ENCODE measurements around the gene RHOG. TPM values are rescaled to one million over a fixed set of nuclear protein-coding genes. Genes with fewer than 3 reads are reported as not detected.

Gene RHOG
- total RNA-seq, 1 donor from 2014 or later = 23.1 TPM

DNA sequence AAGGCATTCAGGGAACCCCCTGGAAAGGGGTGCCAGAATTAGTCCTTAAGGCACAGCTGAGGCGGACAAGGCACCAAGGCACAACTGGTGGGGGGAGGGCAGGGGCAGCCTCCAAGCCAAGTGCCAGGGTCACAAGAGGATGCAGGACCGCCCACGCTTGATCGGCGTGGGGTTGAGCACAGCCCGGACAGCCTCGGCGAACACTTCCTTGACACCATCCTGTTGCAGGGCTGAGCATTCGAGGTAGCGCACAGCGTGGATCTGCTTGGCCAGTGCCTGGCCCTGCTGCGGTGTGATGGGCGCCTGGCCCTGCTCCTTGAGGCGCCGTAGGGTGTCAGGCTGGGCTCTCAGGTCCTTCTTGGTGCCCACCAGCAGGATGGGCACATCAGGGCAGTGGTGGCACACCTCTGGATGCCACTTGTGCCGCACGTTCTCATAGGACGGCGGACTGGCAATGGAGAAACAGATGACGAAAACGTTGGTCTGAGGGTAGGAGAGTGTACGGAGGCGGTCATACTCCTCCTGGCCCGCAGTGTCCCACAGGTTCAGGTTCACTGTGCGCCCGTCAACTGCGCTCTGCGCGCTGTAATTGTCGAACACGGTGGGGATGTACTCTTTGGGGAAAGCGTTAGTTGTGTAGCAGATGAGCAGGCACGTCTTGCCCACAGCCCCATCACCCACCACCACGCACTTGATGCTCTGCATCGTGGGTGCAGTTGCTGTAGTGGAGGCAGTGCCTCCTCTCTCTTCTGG lies 13.1 kb downstream of the RHOG start:
- Histone ChIP-seq H3K4me1 (peaks cover 21% of the 10 kb centered on the region), H3K27me3 (ENCODE audit: low read depth) (no peaks in the 10 kb centered on the region), H3K27ac (replicated peaks) (no peak overlapping the region), H3K4me3 (no peak overlapping the region), H3K9me3 (replicated peaks) (no peaks in the 10 kb centered on the region), H3K36me3 (peaks cover 45% of the 10 kb centered on the region)
- intact Hi-C loops (cut with micrococcal nuclease) = no loop called here
- TF ChIP-seq, protein P1, sequence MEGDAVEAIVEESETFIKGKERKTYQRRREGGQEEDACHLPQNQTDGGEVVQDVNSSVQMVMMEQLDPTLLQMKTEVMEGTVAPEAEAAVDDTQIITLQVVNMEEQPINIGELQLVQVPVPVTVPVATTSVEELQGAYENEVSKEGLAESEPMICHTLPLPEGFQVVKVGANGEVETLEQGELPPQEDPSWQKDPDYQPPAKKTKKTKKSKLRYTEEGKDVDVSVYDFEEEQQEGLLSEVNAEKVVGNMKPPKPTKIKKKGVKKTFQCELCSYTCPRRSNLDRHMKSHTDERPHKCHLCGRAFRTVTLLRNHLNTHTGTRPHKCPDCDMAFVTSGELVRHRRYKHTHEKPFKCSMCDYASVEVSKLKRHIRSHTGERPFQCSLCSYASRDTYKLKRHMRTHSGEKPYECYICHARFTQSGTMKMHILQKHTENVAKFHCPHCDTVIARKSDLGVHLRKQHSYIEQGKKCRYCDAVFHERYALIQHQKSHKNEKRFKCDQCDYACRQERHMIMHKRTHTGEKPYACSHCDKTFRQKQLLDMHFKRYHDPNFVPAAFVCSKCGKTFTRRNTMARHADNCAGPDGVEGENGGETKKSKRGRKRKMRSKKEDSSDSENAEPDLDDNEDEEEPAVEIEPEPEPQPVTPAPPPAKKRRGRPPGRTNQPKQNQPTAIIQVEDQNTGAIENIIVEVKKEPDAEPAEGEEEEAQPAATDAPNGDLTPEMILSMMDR (IDR thresholded peaks at IDR 0.05; ENCODE audit: borderline replicate concordance) = no peak
- no peak for DNase-seq

DNA sequence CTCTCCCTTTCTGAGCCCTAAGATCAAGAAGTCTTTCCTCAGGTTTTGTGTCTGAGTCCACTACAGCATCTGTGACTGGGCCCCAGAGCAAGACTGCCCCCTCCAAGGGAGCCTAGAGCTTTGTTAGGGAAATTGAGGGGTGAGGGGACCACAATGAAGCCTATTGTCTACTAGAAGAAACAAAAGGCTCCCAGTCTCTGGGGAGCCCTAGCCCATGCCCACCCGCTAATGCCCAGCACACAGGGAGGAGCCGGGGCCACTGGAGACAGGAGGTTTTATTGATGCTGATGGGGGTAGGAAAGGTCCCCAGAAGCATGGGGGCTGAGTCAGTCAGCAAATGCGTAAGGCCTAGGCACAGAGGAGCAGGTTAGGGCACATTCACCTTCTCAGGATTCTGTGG lies 14.0 kb downstream of the RHOG start:
- intact Hi-C loops (cut with micrococcal nuclease) = no loop called here
- Histone ChIP-seq H3K27me3 (ENCODE audit: low read depth) (no peaks in the 10 kb centered on the region), H3K4me1 (peaks cover 13% of the 10 kb centered on the region), H3K27ac (replicated peaks) (no peak overlapping the region), H3K36me3 (peaks cover 45% of the 10 kb centered on the region), H3K4me3 (no peak overlapping the region), H3K9me3 (replicated peaks) (no peaks in the 10 kb centered on the region)
- no peak for DNase-seq
- TF ChIP-seq, protein P1 (IDR thresholded peaks at IDR 0.05; ENCODE audit: borderline replicate concordance) = no peak

DNA sequence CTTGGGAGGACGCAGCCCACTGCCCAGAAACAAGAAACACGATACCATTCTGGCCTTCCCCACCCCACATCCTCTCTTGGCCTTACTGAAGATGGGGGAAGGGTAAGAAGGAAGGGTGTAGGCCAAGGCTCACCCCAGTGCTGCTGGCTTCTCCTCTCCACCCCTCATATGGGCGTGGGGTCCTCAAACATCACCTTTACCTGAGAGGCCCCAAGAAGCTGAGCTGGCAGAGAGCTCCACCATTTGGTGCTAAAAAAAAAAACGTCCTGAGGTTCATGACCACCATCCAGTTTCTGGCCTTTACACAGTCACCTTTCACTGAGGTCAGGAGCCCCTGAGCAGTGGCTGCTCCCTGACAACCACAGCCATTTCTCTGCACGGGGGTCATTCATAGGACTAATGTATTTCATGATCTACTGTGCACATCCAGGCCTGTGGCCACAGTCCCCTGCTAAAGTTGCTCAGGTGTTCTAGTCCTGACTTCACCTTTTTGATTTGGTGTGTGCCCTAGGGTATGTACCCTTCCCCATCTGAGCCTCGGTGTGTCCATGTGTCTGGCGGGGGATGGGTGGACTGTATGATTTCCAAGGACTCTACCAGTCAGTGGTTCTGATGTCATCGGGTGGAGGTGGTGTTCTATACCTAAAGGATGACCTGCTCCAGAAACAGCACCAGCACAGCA lies 15.1 kb downstream of the RHOG start:
- no peaks in the 10 kb centered on the region for H3K9me3 ChIP-seq (replicated peaks)
- no peak overlapping the region for H3K4me3 ChIP-seq
- H3K36me3 ChIP-seq = peaks cover 44% of the 10 kb centered on the region
- intact Hi-C loops (cut with micrococcal nuclease) = no loop called here
- TF ChIP-seq, protein P1 (IDR thresholded peaks at IDR 0.05; ENCODE audit: borderline replicate concordance) = no peak
- no peaks in the 10 kb centered on the region for H3K27me3 ChIP-seq (ENCODE audit: low read depth)
- H3K4me1 ChIP-seq = peaks cover 1% of the 10 kb centered on the region
- H3K27ac ChIP-seq (replicated peaks) = no peak overlapping the region
- DNase-seq = no peak

GRCh38 chr11:3824714-3825472 lies 15.9 kb downstream of the RHOG start:
- H3K9me3 ChIP-seq (replicated peaks) = no peaks in the 10 kb centered on the region
- no peak overlapping the region for H3K4me3 ChIP-seq
- H3K36me3 ChIP-seq = peaks cover 37% of the 10 kb centered on the region
- no peaks in the 10 kb centered on the region for H3K4me1 ChIP-seq
- TF ChIP-seq, protein P1 (IDR thresholded peaks at IDR 0.05; ENCODE audit: borderline replicate concordance) = peak; percentile 70
- peak; percentile 58 for DNase-seq
- H3K27ac ChIP-seq (replicated peaks) = no peak overlapping the region
- no peaks in the 10 kb centered on the region for H3K27me3 ChIP-seq (ENCODE audit: low read depth)
- intact Hi-C loops (cut with micrococcal nuclease) = no loop called here

DNA sequence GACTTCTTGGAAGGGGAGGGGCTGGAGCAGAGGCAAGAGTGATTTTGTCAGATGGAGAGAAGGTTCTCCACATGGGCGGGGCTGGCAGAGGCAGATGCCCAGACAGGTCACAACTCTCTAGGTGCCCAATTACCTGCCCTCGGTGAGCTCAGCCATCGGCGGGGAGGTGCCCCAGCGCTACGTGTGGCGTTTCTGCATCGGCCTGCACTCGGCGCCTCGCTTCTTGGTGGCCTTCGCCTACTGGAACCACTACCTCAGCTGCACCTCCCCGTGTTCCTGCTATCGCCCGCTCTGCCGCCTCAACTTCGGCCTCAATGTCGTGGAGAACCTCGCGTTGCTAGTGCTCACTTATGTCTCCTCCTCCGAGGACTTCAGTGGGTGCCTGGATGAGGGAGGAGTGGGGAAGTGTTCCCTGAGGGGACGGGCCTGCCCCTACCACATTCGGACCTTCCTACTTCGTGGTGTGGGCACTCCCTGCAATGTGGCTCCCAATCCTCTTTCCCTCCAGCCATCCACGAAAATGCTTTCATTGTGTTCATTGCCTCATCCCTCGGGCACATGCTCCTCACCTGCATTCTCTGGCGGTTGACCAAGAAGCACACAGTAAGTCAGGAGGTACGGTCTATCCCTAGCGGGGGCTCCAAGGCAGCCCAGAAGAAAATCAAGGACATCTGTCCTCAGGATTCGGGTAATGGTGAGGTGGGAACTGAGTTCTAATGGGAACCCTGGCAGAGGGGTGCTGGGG lies 16.8 kb downstream of the RHOG start:
- Histone ChIP-seq H3K27ac (replicated peaks) (no peak overlapping the region), H3K4me1 (no peaks in the 10 kb centered on the region), H3K9me3 (replicated peaks) (no peaks in the 10 kb centered on the region), H3K27me3 (ENCODE audit: low read depth) (no peaks in the 10 kb centered on the region), H3K36me3 (peaks cover 27% of the 10 kb centered on the region), H3K4me3 (no peak overlapping the region)
- no peak for DNase-seq
- intact Hi-C loops (cut with micrococcal nuclease) = no loop called here
- TF ChIP-seq, protein P1 (IDR thresholded peaks at IDR 0.05; ENCODE audit: borderline replicate concordance) = no peak

Measured in left ventricle myocardium inferior (tissue), 1 donor.